ENCODE data around the gene B9D2.
A peak's percentile ranks its signal among the peaks of the same experiment; 100 is the strongest.
"Not testable (repeated sequence)": the region's sequence is repeated elsewhere in the genome, so short reads cannot be mapped to it uniquely, and the experiment has no call there.

Gene B9D2

DNA sequence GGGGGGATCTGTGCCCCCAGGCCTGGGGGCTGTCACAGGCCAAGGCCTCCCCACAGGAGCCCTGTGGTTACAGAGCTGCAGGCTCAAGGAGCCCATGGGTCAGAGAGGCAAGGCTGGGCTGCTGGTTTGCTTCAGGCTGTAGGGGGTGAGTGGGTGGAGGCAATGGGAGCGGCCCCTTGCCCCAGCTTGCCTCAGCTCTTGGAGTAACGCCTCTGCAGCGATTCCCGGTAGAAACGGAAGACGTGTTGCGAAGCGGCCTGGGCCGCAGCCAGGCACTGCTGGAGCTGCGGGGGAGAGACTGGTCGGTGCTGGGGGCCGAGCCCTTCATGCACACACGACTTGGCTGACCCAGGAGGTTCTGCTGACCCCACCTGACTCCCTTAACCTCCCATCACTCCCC lies 22.5 kb upstream of the B9D2 start:
- DNase-seq = no peak

DNA sequence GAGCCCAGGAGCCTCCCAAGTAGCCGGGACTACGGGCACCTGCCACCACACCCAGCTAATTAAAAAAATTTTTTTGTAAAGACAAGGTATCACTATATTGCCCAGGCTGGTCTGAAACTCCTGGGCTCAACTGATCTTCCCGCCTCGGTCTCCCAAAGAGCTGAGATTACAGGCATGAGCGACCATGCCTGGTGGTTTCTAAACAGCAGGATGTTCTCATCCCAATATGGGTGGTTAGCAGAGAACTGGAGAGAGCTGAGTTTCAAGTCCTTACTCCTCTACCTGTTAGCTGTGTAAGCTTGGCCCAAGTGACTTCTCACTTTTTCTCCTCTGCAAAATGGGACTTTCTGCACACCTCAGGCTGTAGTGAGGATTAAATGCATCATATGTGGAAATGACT lies 20.4 kb upstream of the B9D2 start:
- DNase-seq = no peak

- DNase-seq = not testable (repeated sequence)
Observed at GRCh38 chr19:41381536-41381935, 17.6 kb upstream of the B9D2 start.

- peak; percentile 50 for DNase-seq
Observed at GRCh38 chr19:41377977-41378709, 14.2 kb upstream of the B9D2 start.

- no peak for DNase-seq
Observed at GRCh38 chr19:41376998-41377365, 13.0 kb upstream of the B9D2 start.

DNA sequence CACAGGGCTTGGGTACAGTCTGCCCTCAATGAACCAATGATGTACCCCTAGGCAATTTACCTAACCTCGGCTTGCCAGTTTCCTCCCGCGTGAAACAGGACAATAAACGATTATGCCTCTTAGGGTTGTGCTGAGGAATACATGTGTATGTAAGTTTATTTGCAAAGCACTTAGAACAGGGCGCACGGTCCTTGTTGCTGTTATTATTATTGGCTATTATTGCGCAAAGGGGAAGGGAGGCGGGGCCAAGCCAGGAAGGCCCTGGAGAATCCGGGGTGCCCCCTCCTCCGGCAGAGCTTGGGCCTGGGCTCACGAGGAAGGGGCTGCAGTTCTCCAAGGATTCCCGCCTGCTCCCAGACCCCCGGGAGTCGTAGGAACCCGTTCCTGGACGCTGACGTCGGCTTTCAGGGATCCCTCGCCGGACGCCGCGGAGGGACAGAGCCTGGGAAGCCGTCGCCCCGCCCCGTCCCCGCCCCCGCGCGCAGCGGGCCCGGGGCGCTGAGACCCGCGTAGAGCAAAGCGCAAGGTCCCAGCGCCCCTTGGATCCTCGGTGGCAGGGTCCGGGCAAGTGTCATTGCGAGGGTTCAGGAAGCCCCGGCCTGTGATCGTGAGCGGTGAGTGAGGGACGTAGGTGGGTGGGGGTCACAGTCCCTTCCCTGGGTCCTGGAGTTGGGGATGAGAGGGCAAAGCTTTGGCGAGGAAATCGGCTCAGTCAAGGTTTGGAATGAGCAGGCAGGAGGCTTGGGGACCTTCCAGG lies 12.5 kb upstream of the B9D2 start, which contains the start of gene TMEM91:
Gene TMEM91 (plus strand): TSS at position 293 of the 757 bp plus-strand sequence. CDS start 1,777 bp downstream, outside the sequence.
- peak; percentile 46 for DNase-seq

- DNase-seq = peak; percentile 89
Observed at GRCh38 chr19:41373993-41374392, 10.0 kb upstream of the B9D2 start.

- no peak for DNase-seq
Observed at GRCh38 chr19:41372501-41372900, 8.6 kb upstream of the B9D2 start.

DNA sequence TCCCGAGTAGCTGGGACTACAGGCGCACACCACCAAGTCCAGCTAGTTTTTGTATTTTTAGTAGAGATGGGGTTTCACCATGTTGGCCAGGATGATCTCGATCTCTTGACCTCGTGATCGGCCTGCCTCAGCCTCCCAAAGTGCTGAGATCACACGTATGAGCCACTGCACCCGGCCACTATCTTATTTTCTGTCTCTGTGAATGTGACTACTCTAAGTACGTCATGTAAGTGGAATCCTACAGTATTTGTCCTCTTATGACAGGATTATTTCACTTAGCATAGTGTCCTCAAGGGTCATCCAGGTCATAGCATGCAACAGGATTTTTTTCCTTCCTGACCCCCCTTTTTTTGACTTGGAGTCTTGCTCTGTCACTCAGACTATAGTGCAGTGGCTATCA lies 7.6 kb upstream of the B9D2 start:
- DNase-seq = no peak

DNA sequence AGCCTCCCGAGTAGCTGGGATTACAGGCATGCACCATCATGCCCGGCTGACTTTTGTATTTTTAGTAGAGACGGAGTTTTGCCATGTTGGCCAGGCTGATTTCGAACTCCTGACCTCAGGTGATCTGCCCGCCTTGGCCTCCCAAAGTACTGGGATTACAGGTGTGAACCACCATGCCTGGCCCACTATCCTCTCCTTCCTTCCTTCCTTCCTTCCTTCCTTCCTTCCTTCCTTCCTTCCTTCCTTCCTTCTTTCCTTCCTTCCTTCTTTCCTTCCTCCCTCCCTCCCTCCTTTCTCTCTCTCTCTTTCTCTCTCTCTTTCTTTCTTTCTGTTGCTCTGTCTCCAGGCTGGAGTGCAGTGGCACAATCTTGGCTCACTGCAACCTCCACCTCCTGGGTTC lies 7.2 kb upstream of the B9D2 start:
- DNase-seq = not testable (repeated sequence)

DNA sequence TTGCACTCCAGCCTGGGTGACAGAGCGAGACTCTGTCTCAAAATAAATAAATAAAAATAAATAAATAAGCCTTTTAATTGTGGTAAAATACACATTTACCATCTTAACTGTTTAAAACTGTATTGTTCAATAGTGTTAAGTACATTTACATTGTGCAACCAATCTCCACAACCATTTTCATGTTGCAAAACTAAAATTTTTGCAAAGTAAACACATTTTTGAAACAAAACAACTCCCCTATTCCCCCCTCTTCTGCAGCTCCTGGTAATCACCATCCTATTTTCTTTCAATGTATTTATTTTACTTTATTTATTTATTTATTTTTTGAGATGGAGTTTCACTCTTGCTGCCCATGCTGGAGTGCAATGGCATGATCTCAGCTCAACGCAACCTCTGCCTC lies 5.8 kb upstream of the B9D2 start:
- no peak for DNase-seq

DNA sequence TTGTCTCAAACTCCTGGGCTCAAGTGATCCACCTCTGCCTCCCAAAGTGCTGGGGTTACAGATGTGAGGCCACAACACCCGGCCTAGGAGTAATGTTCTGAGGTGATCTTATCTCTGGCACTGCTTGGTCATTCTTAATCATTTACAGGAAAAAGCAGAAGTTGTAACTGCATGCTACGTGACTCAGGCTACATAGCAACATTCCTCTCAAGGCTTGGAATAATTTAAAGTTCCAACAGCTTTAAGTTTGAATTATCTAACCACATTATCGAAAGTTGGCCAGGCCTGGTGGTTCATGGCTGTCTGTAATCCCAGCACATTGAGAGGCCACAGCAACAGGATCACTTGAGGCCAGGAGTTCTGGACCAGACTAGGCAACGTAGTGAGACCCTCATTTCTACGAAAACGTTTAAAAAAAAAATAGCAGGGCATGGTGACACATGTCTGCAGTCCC lies 3.9 kb upstream of the B9D2 start:
- no peak for DNase-seq

DNA sequence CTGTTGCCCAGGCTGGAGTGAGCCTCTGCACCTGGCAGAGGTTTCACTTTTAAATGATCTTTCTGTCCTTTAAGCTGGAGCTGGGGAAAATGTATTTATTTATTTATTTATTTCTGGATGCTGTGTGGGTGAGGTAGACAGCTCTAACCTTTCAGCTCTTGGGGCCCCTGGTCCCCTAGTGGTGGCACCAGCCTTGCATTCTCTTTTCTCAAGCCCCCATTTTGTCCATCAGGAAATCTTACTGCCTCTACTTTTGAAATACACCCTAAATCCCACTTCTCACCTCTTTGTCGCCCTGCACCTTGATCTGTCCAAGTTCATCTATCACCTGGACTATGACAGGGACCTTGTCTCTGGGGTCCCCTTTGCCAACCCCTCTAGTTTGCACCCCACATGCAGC lies 2.1 kb upstream of the B9D2 start:
- DNase-seq = no peak

- DNase-seq = no peak
Observed at GRCh38 chr19:41364524-41365391, 809 bp upstream of the B9D2 start.

GRCh38 chr19:41363371-41363752 lies 587 bp downstream of the B9D2 start:
- DNase-seq = no peak

DNA sequence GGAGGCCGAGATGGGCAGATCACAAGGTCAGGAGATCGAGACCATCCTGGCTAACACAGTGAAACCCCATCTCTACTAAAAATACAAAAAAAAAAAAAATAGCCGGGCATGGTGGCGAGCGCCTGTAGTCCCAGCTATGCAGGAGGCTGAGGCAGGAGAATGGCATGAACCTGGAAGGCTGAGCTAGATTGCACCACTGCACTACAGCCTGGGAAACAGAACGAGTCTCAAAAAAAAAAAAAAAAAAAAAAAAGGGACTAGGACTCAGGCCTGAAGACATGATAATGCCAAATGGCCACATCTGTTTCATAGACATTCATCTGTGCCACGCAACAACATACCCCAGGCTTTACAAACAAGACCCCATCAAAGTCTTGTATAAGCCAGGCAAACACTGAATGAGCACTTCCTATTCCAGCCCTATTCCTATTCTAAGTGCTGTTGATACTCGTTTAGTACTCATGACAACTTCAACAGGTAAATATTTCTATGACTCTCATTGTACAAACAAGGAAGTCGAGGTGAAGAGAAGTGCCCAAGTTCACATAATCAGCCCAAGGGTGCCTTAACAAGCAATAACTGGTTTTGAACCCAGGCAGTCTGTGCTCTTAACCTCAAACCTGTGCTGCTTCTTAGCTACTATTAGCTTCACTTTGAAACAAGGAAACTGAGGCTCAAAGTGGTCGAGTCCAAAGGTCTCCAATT lies 1.7 kb downstream of the B9D2 start:
- DNase-seq = no peak

- no peak for DNase-seq
Observed at GRCh38 chr19:41359741-41360140, 4.2 kb downstream of the B9D2 start.

- DNase-seq = no peak
Observed at GRCh38 chr19:41357746-41358145, 6.2 kb downstream of the B9D2 start.

GRCh38 chr19:41356984-41357739 lies 6.8 kb downstream of the B9D2 start:
- DNase-seq = no peak

DNA sequence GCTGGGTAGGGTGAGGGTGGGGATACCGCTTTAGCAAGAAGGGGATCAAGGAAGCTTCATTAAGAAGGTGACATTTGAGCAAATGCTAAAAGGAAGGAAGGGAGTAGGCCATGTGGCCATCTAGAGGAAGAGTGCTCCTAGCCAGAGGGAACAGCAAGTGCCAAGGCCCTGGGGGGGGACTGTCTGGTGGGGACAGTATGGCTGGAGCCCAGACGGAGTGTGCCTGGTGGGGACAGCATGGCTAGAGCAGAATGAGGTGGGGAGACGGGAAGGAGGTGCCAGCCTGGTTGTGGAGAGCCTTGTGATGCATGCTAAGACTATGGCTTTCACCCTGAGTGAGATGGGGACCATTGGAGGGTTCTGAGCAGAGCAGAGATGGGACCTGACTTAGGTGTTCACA lies 8.1 kb downstream of the B9D2 start:
- DNase-seq = no peak

DNA sequence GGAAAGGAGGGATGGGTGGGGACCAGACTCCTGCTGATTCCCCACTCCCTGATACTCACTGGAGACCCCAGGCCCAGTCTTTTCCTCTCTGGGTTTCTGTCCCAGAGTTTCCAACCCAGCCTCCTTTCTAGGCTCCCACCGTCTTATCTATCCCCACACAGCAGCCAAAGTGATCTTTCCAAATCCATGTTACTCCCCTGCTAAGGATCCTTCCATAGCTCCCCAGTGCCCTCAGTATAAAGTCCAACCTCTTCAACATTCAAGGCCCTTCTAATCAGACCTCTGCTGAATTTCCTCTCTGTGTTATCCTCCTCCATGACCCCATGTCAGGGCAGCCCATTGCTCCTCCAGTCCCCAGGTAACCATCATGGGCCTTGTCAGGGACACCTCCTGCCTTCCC lies 8.9 kb downstream of the B9D2 start:
- DNase-seq = no peak
